ENCODE data around the gene DIPK1B.

The DIPK1B gene

GRCh38 chr9:136769710-136770191 is 57.4 kb downstream of the DIPK1B start:
- DNase-seq (ENCODE audit: low spot score) = no peak

DNA sequence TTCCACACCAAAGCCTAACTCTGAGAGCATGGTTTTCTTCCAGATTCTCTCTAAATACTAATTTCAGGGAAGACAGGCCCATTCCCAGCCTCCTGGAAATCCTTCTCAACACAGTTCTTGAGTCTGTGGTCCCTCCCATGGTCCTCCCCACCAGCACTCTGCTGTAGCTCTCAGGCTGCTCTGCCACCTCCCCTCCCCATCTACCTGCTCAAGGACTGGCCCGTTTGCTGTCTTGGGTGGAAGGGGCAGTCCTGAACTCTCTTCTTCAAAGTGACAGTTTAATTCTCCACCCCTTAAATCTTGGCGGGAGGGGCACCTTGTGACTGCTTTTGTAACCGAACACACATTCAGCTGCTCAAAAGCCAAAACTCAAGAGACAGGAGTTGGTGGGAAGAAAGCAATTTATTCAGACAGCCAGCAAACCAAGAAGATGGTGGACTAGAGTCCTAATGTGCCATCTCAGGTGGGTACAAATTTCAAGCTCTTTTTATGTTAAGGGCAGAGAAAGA is 59.6 kb downstream of the DIPK1B start:
- DNase-seq (ENCODE audit: low spot score) = no peak

GRCh38 chr9:136773386-136774044 is 61.1 kb downstream of the DIPK1B start:
- peak; percentile 35 for DNase-seq (ENCODE audit: low spot score)
